Stimulated activated CD4-positive, alpha-beta T cell treated with anti-CD3 and anti-CD28 coated beads, TNF-alpha, amount 100 ng/mL, for 24 hours (primary cell): ENCODE data around the gene SERPINA6.
"Not testable (repeated sequence)": the region's sequence is repeated elsewhere in the genome, so short reads cannot be mapped to it uniquely, and the experiment has no call there.

Experiments
- DNase-seq, 3 experiments: peaks; one replicate each; pipeline ENCODE4 v3.0.0-alpha.2; 2020; ENCODE audit warnings: low read depth in 3 of 3

The SERPINA6 gene, protein sequence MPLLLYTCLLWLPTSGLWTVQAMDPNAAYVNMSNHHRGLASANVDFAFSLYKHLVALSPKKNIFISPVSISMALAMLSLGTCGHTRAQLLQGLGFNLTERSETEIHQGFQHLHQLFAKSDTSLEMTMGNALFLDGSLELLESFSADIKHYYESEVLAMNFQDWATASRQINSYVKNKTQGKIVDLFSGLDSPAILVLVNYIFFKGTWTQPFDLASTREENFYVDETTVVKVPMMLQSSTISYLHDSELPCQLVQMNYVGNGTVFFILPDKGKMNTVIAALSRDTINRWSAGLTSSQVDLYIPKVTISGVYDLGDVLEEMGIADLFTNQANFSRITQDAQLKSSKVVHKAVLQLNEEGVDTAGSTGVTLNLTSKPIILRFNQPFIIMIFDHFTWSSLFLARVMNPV

GRCh38 chr14:94322648-94323570, at the start of gene SERPINA6:
SERPINA6 (minus strand) TSS chr14:94323336; CDS start chr14:94314648, 8,688 bp downstream.
- DNase-seq: no peak

DNA sequence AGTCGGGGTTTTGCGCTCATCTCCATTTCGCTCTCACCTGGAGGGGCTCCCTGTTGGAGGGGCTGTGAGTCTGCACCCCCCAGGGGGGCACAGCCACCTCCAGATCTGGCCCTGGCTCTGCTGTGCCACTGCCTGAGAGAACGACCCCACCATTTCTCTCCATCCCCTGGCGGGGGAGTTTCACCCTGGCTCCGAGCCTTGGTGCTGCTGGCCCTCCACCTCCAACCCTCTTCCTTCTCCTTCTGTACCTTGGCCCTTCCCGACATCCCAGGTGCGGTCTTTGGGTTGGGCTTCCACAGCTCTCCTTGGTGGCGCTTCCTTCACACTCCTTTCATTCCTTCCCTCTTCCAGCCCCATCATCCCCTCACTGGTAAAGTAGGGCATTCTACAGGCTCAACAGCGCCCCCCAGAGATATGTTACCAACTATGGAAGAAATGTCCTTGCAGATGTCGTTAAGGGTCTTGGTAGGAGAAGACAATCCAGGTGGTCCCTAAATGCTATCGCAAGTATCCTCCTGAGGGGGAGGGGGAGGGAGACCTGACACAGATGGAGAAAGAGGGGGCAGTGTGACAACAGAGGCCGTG, 49.0 kb upstream of the SERPINA6 start:
- no peak for DNase-seq

GRCh38 chr14:94370524-94370910, 47.4 kb upstream of the SERPINA6 start:
- DNase-seq: no peak

- not testable (repeated sequence) for DNase-seq
Observed at GRCh38 chr14:94369766-94370523, 46.8 kb upstream of the SERPINA6 start.

GRCh38 chr14:94368956-94369355, 45.8 kb upstream of the SERPINA6 start:
- no peak for DNase-seq

DNA sequence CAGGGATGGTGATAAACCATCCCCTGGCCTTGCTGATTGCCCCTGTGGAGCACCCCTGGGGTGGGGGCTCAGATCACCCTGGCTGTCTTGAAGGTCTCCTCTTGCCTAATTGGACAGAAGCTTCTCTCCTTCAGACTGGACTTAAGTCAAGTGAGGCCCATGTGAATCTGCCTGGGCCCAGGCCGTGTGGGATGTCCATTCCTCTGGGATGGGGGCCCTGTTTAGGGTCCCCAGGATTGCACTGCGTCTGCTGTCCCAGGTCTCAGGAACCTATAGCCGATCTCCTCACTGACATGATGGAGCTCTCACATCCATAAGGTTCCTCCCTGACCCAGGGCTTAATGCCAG, 45.1 kb upstream of the SERPINA6 start:
- DNase-seq: no peak

DNA sequence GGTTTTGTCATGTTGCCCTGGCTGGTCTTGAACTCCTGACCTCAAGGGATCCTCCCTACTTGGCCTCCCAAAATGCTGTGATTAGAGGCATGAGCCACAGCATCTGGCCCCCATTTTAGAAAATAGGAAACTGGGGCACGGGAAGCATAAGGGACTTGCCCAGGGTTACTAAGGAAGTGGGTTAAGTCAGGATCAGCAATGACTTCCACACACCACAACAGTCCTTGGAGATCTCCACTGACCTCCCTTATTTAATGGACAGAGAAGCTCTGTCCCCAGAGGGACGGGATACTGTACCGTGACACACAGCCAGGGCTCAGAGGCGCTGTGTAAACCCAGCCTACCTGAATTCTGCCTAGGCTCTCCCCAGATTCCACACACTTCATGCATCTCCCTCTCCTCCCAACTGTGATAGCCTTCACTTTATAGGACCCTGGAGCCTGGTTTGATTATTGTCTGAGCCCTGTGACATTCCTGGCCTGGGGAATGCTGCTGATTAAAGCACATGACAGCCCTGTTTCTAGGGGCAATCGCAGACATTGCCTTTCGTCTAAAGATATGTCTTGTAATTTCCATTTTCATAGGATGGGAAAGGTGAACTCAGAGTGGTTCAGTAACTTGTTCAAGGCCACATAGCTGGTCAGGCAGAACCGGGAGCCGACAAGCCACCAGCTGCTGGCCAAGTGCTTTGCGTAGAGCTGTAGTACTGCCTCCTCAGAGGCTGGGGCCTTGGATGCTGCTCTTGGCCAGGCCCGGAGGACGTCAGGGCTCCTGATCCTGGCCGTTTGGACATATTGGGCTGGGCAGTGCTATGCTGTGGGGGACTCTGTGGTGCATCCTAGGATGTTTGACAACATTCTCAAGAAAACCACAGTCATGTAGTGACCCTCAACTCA, 44.5 kb upstream of the SERPINA6 start:
- no peak for DNase-seq

- no peak for DNase-seq
Observed at GRCh38 chr14:94366146-94366915, 43.2 kb upstream of the SERPINA6 start, which contains the start of gene SERPINA2. SERPINA2 (minus strand) TSS chr14:94366698.

DNA sequence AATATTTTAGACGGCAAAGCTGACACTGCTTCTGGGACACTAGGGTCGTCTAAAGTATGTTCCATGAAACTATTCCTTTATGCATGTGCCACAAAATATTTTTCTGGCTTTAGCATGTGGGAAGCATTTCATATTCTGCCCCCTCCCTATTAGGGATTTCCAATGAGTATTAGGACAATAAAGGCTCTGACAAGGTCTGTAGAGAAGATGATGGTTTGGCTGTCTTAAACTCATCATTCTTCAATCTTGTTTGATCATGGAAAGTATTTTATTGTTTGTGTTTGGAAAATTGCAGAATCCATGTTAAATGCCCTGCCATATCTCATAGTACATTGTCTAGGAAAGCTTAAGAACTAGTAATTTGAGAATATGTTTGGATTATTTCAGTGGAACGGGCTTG, 42.5 kb upstream of the SERPINA6 start:
- no peak for DNase-seq

- DNase-seq: no peak
Observed at GRCh38 chr14:94364964-94365363, 41.8 kb upstream of the SERPINA6 start.

DNA sequence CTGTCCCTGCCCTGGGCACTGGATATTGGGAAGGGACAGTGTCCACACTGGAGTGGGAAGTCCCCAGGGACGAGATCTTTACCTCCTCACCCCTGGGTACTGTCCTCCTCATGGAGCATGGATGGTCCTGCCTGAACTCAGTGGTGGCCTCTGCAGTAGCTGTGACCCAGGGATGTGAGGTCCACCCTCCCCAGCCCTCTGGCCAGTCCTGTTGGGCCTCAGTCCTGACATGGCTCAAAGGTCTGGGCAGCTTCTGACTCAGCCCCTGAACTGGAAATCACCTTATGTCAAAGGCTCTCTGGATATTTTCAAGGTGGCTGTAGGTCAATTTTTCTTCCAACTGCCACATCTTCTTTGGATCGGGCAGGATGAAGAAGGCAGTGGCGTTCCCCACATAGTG, 40.9 kb upstream of the SERPINA6 start:
- no peak for DNase-seq

- DNase-seq: no peak
Observed at GRCh38 chr14:94363151-94363624, 40.1 kb upstream of the SERPINA6 start.

DNA sequence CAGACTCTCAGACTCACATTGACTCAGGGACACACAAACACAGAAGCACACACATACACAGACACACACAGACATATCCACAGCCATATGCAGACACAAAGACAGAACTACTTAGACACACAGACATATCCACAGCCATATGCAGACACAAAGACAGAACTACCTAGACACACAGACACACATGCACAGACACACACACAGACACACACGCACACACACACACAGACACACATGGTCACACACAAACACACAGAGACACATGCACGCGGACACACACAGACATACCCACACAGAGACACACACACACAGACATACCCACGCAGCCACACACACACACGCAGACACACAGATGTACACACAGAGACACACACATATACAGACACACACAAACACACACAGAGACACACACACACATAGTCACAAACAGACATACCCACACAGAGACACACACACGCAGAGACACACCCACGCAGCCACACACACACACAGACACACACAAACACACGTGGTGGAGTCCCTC, 39.5 kb upstream of the SERPINA6 start:
- no peak for DNase-seq

DNA sequence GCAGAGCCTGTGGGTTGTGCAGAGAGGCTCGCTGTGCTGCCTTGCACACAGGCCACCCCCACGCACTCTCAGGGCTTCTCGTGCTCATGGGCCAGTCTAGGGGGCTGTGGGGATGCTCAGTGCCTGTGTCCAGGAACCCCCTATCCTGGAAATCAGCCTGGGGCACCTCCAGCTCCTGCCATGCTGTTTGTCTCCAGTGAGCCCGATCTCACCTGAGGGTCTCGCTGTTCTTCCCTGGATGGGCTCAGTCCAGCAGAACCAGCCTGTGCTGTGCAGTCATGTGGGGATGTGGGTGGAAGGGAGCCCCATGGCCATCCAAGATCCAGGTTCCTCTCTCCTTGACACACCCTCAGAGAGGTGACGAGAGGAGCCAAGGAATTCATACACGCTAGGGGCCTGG, 38.5 kb upstream of the SERPINA6 start:
- DNase-seq: no peak

DNA sequence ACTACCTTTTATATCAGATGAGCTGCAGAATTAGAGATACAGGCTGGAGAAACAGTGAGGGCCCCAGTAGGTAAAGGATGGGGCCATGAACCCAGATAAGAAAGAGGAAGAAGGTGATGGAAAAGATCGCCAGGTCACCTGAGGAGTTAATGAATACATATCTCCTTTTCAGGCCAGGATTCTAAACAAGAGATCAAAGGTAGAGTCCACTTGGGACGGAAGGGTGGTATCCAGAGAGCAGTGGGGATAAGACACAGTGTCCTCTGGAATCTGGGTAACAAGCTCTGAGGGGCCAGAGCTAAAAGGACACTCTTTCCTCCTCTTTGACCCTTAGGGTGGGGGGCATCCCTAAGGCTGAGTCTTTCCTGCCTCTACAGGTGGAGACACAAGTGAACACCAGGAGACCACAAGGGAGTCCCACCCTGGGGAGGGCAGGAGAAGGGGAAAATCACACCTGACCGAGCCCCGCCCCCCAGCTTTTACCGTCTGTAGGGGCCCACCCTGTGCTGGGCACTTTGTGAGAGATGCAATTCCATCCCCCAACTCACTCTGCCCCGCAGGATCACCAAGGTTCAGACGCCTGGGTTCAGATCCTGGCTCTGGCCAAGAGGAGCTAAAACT, 37.9 kb upstream of the SERPINA6 start:
- DNase-seq: no peak

DNA sequence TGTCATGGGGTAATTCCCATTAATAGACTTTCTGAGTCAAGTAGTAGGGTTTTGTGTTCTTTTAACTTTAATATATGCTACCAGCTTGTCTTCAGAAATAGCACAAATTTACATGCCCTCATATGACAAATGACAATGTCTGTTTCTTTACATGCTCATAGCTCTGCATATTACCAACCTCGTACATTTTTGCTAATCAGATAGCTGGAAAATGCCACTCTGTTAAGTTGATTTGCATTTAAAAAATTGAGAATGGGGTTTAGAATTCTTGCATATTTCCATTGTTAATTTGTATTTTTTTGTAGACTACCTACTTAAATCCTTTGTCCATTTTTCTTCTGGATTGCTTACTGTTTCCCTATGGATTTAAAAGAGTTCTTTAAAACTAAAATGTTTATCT, 34.0 kb upstream of the SERPINA6 start:
- DNase-seq: no peak

- DNase-seq: no peak
Observed at GRCh38 chr14:94356379-94357056, 33.4 kb upstream of the SERPINA6 start.

DNA sequence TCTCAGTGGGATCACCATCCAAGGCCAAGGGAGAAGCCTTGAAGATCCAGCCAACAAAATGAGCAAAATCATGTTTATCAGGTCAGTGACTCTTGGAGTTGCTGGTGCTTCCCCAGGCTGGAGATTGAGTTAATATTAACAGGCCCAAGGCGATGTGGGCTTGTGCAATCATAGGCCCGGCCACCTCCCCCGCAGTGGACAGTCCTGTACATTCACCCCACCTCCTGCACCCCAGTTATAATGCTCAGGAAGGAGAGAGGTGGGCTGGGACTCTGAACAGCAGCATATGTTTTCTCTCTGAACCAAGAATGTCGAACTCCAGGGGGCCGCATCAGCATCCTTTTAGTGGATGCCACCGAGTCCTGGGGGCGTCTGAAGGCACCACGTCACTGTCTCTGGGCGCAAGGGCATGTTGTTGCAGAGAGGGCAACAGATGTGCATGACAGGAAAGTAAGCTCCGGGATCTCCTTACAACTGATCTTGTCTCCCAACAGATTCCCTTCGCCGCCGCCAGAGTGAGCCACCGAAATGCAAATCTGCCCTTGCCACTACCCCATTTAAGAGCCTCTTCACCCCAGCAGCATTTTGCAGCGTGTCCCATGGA, 32.2 kb upstream of the SERPINA6 start:
- DNase-seq: peak in 1 of 3 experiments; percentile 14
